Globus pallidus (tissue), 1 donor: ENCODE measurements around the gene IL4.

Source experiments
- DNase-seq: peaks from one replicate; pipeline ENCODE4 v3.0.0-alpha.2; 2015; ENCODE audit warnings: low spot score

Gene IL4

DNA sequence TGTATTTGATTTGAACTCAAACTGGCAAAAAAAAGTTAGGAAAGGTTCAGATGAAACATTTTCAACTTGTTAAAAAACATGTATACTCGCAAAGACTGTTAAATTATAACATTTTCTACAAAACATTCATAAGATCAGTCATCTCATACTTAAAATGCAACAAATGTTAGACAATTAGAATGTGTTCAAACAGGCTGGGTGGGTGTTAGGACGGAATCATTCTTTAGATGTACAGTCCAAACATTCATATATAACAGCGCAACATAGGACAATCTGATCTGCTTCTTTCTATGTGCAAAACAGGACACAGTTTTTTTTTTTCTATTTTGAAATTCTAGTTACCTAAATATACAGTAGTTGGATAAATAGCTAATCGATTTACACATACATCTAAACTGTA is 22.2 kb downstream of the IL4 start:
- no peak for DNase-seq

DNA sequence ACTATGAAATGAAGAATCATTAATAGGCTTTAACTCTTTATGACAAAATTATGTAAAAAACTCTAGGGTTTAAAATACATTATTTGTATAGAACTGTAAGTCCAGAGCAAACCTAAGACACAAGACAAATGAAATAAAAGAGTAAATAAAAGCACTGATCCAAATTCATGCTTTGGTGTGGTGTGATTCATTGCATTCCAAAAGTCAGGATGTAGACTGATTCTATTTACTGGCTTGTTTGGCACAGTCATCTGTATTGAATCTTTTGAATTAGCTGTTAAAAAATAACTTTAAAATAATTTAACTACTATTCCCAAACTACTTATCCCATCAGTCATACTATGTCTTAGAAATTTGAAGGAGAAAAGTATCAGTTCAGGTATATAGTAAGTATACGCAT is 31.1 kb downstream of the IL4 start:
- no peak for DNase-seq

DNA sequence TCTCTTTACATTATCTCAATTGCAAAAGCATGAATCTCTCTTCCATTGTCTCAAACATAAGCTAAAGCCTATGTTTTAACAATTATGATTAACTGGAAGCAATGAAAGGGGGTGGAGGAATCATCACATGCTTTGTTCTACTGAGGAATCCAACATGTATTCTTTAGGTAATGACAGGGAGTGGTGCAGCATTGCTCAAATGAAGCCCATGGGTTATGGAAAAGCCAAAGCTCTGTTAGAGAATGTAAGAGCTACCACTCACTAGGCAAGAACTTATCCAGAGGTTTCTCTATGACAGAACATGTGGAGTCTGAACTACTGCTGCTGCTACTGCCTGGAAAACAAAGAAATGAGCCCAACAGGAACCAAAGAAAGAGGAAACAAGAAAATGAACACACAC is 34.9 kb downstream of the IL4 start:
- DNase-seq: no peak

DNA sequence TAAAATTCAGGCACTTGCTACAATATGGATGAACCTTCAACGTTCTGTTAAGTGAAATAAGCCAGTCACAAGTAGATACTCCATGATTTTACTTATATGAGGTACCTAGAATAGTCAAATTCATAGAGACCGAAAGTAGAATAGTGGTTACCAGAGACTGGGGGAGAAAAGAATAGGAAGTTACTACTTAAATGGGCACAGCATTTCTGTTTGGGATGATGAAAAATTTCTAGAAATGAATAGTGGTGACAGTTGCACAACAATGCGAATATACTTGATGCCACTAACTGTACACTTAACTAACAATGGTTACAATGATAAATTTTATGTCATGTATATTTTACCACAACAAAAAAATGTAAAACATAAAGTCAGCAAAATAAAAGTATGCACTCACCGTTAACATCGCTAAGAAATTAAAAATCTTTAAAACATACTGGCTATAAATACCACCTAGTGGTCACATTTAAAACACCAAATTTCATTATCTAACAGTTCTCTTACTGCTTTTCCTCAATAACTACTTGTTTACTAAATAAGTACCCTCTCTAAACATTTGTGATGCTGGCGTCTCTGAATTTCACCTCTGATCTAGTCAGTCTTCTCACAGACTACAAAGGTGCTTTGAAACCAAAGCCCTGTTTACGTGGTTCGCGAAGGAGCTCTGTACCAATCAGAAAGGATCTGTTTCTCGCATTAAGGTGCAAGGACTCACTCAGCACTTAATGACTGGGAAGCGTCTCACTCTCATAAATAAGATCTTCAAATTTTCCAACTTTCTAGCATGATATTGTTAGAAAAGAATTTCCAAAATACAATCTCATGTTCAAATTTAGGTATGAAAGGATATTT is 40.9 kb downstream of the IL4 start:
- DNase-seq: no peak

DNA sequence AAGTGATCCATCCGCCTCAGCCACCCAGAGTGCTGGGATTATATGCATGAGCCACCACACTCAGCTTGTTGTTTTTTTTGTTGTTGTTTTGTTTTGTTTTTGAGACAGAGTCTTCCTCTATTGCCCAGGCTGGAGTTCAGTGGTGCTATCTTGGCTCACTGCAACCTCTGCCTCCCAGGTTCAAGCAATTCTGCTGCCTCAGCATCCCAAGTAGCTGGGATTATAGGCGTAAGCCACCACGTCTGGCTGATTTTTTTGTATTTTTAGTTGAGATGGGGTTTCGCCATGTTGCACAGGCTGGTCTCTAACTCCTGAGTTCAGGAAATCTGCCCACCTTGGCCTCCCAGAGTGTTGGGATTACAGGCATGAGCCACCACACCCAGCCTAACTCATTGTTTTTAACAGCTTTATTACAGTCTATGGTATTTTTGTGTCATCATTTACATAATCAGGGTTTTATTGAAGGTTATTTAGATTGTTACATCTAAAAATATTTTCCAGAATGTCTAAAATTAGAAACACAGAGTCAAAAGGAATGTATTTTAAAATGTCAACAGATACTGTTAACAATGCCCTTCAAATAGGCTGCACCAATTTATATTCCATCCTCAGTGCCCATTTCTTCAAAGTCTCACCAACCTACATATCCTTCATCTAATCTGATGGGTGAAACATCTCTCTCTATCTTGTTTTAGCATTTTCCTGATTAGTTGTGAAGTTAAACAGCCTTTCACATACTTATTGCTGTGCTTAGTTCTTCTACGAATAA is 44.9 kb downstream of the IL4 start:
- DNase-seq: no peak

DNA sequence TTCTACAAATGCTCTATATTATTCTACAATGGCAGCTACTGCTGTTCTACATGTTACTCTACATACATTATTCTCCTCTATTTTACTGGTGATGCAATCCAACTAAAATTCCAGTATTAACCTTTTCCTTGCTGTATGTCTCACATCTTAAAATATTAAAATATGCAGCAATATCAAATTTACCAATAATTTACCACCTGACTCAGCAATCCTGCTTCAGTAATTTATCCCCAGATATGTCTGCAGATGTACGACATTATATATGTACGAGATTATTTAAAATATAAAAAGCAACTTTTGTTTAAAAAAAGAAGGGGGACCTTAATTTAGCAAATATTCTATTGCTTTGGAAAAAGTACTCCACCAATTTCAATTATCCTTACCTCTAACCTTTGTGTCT is 52.0 kb downstream of the IL4 start:
- no peak for DNase-seq

DNA sequence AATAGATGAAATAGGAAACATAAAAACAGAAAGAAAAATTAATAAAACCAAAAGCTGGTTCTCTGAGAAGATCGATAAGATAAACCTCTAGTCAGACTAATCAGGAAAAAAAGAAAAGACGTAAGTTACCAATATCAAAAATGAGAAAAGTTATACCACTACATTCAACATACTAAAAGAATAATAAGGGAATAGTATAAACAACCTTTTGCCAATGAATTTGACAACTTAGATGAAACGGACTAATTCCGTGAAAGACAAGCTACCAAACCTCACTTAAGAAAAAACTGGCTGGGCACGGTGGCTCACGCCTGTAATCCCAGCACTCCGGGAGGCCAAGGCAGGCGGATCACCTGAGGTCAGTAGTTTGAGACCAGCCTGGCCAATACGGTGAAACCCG is 56.1 kb downstream of the IL4 start:
- no peak for DNase-seq
